SK-N-SH (cell line): Measurements from ENCODE around the gene ACTA1. TPM values are rescaled to one million over a fixed set of nuclear protein-coding genes. Genes with fewer than 3 reads are reported as not detected.

Experiments used
- CTCF ChIA-PET: fragments of 300-600, 350-600 bp; formaldehyde crosslinking; extraction: SDS; loops from one replicate; lab custom pipeline; 2021; lab: Yijun Ruan, JAX
- POLR2A ChIA-PET: fragments of 350-600 bp; sonication (Branson Sonifier 250); formaldehyde crosslinking; extraction: SDS; loops from one replicate; lab custom pipeline; 2020; ENCODE audit warnings: antibody characterized with exemption, inconsistent platforms; lab: Yijun Ruan, JAX
- DNase-seq: peaks from one replicate; pipeline ENCODE4 v3.0.0; 2012
- H2AFZ ChIP-seq: fragments of 200-600 bp; sonication (generic); 2 replicates; pipeline ENCODE4 v1.8.1; 2016; ENCODE audit warnings: antibody characterized with exemption, mild to moderate bottlenecking, low read depth
- H3F3A ChIP-seq: fragments of 200-600 bp; sonication (generic); replicated peaks from 2 replicates; pipeline ENCODE3; 2016; ENCODE audit warnings: antibody characterized with exemption, mild to moderate bottlenecking; ENCODE audit not compliant: insufficient read depth
- H3K27ac ChIP-seq, 2 experiments: fragments of 200-500 bp in 1 of 2; fragments of 200-600 bp in 1 of 2; sonication (Bioruptor generic) in 1 of 2; sonication (generic), shearing (Covaris generic) in 1 of 2; 2 replicates each; pipeline versions ENCODE4 v1.5.1 to v1.6.1; 2014 to 2016; ENCODE audit warnings: low read depth in 2 of 2, inconsistent platforms in 1 of 2, low read length in 1 of 2, mild to moderate bottlenecking in 1 of 2, mixed read lengths in 1 of 2
- H3K27me3 ChIP-seq: fragments of 200-600 bp; sonication (generic), shearing (Covaris generic); 2 replicates; pipeline ENCODE4 v1.6.1; 2016; ENCODE audit warnings: mixed run types; ENCODE audit not compliant: insufficient read depth
- H3K36me3 ChIP-seq, 2 experiments: fragments of 200-500 bp in 1 of 2; fragments of 200-600 bp in 1 of 2; sonication (Bioruptor generic) in 1 of 2; sonication (generic) in 1 of 2; replicated peaks in 1 of 2; 2 replicates each; pipeline versions ENCODE3 to v1.5.1; 2014 to 2016; ENCODE audit warnings: low read length in 1 of 2, mild to moderate bottlenecking in 1 of 2; ENCODE audit not compliant: insufficient read depth in 2 of 2, control insufficient read depth in 1 of 2
- H3K4me1 ChIP-seq, 2 experiments: fragments of 200-500 bp in 1 of 2; fragments of 200-600 bp in 1 of 2; sonication (Bioruptor generic) in 1 of 2; sonication (generic), shearing (Covaris generic) in 1 of 2; 2 replicates each; pipeline versions ENCODE4 v1.5.1 to v1.6.1; 2014 to 2016; ENCODE audit warnings: low read depth in 1 of 2, low read length in 1 of 2, mixed run types in 1 of 2; ENCODE audit not compliant: insufficient read depth in 2 of 2, control insufficient read depth in 1 of 2
- H3K4me2 ChIP-seq: fragments of 200-600 bp; sonication (generic), shearing (Covaris generic); 2 replicates; pipeline ENCODE4 v1.6.1; 2017; ENCODE audit warnings: mixed run types
- H3K4me3 ChIP-seq, 2 experiments: fragments of 200-500 bp in 1 of 2; fragments of 200-600 bp in 1 of 2; sonication (Bioruptor generic) in 1 of 2; sonication (generic), shearing (Covaris generic) in 1 of 2; 2 replicates each; pipeline versions ENCODE4 v1.5.1 to v1.8.1; 2014 to 2016; ENCODE audit warnings: low read depth in 2 of 2, inconsistent platforms in 1 of 2, low read length in 1 of 2, mild to moderate bottlenecking in 1 of 2, mixed read lengths in 1 of 2, moderate library complexity in 1 of 2
- H3K79me2 ChIP-seq: fragments of 200-600 bp; sonication (generic); 2 replicates; pipeline ENCODE4 v1.8.1; 2017; ENCODE audit warnings: mild to moderate bottlenecking; ENCODE audit not compliant: insufficient read depth
- H3K9ac ChIP-seq: fragments of 200-600 bp; sonication (generic); 2 replicates; pipeline ENCODE4 v1.6.1; 2017; ENCODE audit warnings: mixed run types
- H3K9me2 ChIP-seq: fragments of 200-600 bp; sonication (generic); 2 replicates; pipeline ENCODE4 v1.6.1; 2017; ENCODE audit warnings: mixed run types
- H3K9me3 ChIP-seq: fragments of 200-600 bp; sonication (generic); 2 replicates; pipeline ENCODE4 v1.6.1; 2017; ENCODE audit warnings: mixed run types, mild to moderate bottlenecking, moderate library complexity
- H4K20me1 ChIP-seq: fragments of 200-600 bp; sonication (generic); 2 replicates; pipeline ENCODE4 v1.6.1; 2017; ENCODE audit warnings: mild to moderate bottlenecking, mixed run types; ENCODE audit not compliant: insufficient read depth
- CHD2 ChIP-seq: fragments of 150-350 bp; IDR thresholded peaks from 2 replicates; pipeline ENCODE4 v1.6.1; 2018; ENCODE audit warnings: low read length; ENCODE audit not compliant: partially characterized antibody
- FOSL2 ChIP-seq: IDR thresholded peaks from 2 replicates; pipeline ENCODE4 v1.4.0; 2012; ENCODE audit warnings: low read depth, mild to moderate bottlenecking, moderate library complexity, borderline replicate concordance
- GABPA ChIP-seq: IDR thresholded peaks from 2 replicates; pipeline ENCODE4 v1.4.0; 2012; ENCODE audit warnings: low read depth, mild to moderate bottlenecking
- GATA2 ChIP-seq: sonication (generic); formaldehyde crosslinking; IDR thresholded peaks from 2 replicates; pipeline ENCODE4 v1.5.0; 2020; ENCODE audit warnings: mild to moderate bottlenecking, missing genetic modification reagents
- MEF2A ChIP-seq: IDR thresholded peaks from 2 replicates; pipeline ENCODE4 v1.4.0; 2012; ENCODE audit warnings: low read depth, borderline replicate concordance
- MXI1 ChIP-seq: IDR thresholded peaks from 2 replicates; pipeline ENCODE4 v1.6.1; 2012; ENCODE audit warnings: mild to moderate bottlenecking, low read depth, low read length, improper control_type of control experiment
- NFIC ChIP-seq: IDR thresholded peaks from 2 replicates; pipeline ENCODE4 v1.4.0; 2012; ENCODE audit warnings: borderline replicate concordance
- NRF1 ChIP-seq: IDR thresholded peaks from 2 replicates; pipeline ENCODE4 v1.6.1; 2012; ENCODE audit warnings: low read depth, mild to moderate bottlenecking, low read length
- RAD21 ChIP-seq: IDR thresholded peaks from 2 replicates; pipeline ENCODE4 v1.6.1; 2012; ENCODE audit warnings: mild to moderate bottlenecking, low read length
- RXRA ChIP-seq: IDR thresholded peaks from 2 replicates; pipeline ENCODE4 v1.4.0; 2012; ENCODE audit warnings: low read depth, mild to moderate bottlenecking, borderline replicate concordance
- TCF12 ChIP-seq: IDR thresholded peaks from 2 replicates; pipeline ENCODE4 v1.4.0; 2012
- WGBS: methylation state at CpG from one replicate; pipeline ENCODE4 v1.1.6; 2017; ENCODE audit warnings: low lambda C conversion rate; 5-methylcytosine and 5-hydroxymethylcytosine counted together
- polyA plus RNA-seq, 3 experiments: library from polyadenylated mRNA; depleted of rRNA; stranded (reverse); fragments of >200 nt; gene quantifications; 2 replicates each; pipeline ENCODE4 v1.2.3, GENCODE V29; 2012
- TF ChIP-seq, protein P1 (sequence below): IDR thresholded peaks from 2 replicates; pipeline ENCODE4 v1.4.0; 2012; ENCODE audit warnings: low read depth
- TF ChIP-seq, protein P2 (sequence below): IDR thresholded peaks from 2 replicates; pipeline ENCODE4 v1.4.0; 2012; ENCODE audit warnings: low read depth, borderline replicate concordance

ACTA1 gene
- polyA plus RNA-seq, 1 of the 3 experiments (the other 2 are of a cell fraction): 0.21 TPM

DNA sequence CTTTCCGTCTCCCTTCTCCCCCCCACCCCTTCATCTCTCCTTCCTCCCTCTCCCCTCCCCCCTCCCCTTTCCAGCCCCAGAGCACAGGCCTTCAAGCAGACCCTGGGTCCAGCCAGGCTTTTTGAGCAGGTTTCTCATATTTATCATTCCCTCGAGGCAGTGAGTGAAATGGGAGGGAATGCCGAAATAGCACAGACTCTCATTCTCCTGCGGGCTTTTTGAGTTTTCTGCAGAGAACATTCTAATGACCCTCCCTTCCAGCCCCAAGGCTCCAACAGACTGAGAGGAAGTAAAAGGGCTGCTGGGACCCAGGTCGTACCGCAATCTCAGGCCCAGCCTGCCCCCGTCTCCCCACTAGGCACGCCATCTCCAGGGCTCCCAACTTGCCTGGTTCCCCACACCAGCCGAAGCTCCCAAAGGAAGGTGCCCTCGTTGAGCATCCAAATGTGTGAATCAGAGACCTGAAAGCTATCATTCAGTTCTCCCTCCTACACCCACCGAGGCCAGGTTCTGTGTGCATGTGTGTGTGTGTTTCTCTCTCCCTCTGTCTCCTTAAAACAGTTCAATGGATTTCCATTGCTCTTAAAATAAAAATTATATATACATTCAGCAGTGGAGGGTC, 22.3 kb downstream of the ACTA1 start:
- ChIA-PET POLR2A (interaction anchor here (1.0 to 2.7 kb wide), 3 partner anchors 15 to 75 kb away, joined by 3 to 9 read pairs (median 4); partner anchors contain the start of gene CCSAP), CTCF (interaction anchor here (0.8 to 2.8 kb wide), 6 partner anchors 11 to 153 kb away, joined by 3 to 11 read pairs (median 4); no protein-coding TSS in a partner anchor)
- Histone ChIP-seq H3K36me3 (no peaks in the 10 kb centered on the region), H3F3A (peaks cover 5% of the 10 kb centered on the region), H3K27me3 (no peaks in the 10 kb centered on the region), H4K20me1 (no peaks in the 10 kb centered on the region), H3K9ac (no peak overlapping the region), H3K4me2 (no peak overlapping the region), H3K9me2 (no peaks in the 10 kb centered on the region), H2AFZ (no peak overlapping the region), H3K9me3 (no peaks in the 10 kb centered on the region), H3K4me1 (peaks cover 10 to 43% of the 10 kb centered on the region in 2 experiments), H3K79me2 (no peaks in the 10 kb centered on the region), H3K27ac (peak overlapping the region in 1 of 2 experiments; percentile 95; a peak in 2 of 4 replicates), H3K4me3 (no peak overlapping the region)
- DNase-seq: no peak
- WGBS: 67% methylated on average over 11 of the region's 11 CpGs
- TF ChIP-seq RAD21 (no peak), GABPA (no peak), RXRA (no peak)

DNA sequence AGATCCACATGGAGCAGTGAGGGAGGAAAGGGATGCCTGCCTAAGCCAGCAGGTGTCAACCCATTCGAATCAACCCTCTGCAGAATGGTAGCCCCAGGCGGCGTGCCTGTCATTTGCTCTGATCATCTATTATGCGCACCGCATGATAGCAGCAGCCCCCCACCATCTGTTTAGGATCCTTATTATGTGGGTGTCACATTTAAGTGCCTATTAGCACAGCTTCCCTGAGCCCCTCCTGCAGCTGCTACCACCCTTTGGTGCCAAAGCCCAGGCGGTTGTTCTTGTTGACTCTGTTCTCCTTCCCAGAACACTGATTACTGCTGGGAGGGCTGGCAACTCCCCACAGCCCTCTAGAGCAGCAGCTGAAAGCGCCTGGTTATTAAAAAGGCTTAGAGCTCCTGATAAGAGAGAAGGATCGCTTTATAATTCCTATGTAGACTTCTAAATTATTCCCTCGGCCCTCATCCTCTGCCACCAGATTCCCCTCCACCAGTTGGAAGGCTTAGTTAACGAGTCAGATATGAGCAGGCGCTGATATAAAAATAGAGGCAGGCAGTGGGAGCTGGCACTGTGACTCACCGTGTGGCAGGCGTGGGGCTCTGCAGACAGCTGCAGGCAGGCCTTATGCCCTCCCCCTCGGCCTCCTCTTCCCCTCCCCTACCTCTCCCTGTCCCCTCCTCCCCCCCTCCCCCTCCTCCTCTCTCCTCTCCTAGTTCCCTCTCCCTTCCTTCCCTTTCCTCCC, 23.0 kb downstream of the ACTA1 start:
- Histone ChIP-seq H3K9ac (peak overlapping the region; percentile 24; the same call in 1 of the 2 replicates), H3K27ac (peak overlapping the region; percentile 46 to 95), H2AFZ (peak overlapping the region; percentile 81), H3K9me3 (no peaks in the 10 kb centered on the region), H4K20me1 (no peaks in the 10 kb centered on the region), H3K9me2 (no peaks in the 10 kb centered on the region), H3K4me1 (peaks cover 10 to 43% of the 10 kb centered on the region in 2 experiments), H3K27me3 (no peaks in the 10 kb centered on the region), H3F3A (peaks cover 5% of the 10 kb centered on the region), H3K4me2 (peak overlapping the region; percentile 70), H3K79me2 (no peaks in the 10 kb centered on the region), H3K4me3 (peak overlapping the region in 1 of 2 experiments; percentile 12; a peak in 2 of 4 replicates), H3K36me3 (no peaks in the 10 kb centered on the region)
- TF ChIP-seq GATA2 (CRISPR knock-in tag) (0 out of 2 replicates have a peak, but pooled peaks have one; percentile 5), NFIC (no peak; the same call in 1 of the 2 replicates), NRF1 (no peak), MEF2A (0 out of 2 replicates have a peak, but pooled peaks have one; percentile 29), MXI1 (peak; percentile 67), TCF12 (peak; percentile 21; the same call in 1 of the 2 replicates), FOSL2 (peak; percentile 67), CHD2 (peak; percentile 34)
- TF ChIP-seq, protein P1, sequence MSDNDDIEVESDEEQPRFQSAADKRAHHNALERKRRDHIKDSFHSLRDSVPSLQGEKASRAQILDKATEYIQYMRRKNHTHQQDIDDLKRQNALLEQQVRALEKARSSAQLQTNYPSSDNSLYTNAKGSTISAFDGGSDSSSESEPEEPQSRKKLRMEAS: peak; percentile 64; the same call in 1 of the 2 replicates
- TF ChIP-seq, protein P2, sequence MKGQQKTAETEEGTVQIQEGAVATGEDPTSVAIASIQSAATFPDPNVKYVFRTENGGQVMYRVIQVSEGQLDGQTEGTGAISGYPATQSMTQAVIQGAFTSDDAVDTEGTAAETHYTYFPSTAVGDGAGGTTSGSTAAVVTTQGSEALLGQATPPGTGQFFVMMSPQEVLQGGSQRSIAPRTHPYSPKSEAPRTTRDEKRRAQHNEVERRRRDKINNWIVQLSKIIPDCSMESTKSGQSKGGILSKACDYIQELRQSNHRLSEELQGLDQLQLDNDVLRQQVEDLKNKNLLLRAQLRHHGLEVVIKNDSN: no peak
- DNase-seq: peak; percentile 86
- POLR2A ChIA-PET: interaction anchor here (0.7 to 2.7 kb wide), 5 partner anchors 15 to 152 kb away, joined by 3 to 9 read pairs (median 3); partner anchors contain the start of gene CCSAP
- WGBS: 26% methylated on average over 14 of the region's 14 CpGs
- CTCF ChIA-PET: interaction anchor here (0.6 to 2.9 kb wide), 10 partner anchors 10 to 153 kb away, joined by 3 to 12 read pairs (median 4); no protein-coding TSS in a partner anchor
